Liver (tissue), 9 donors: Measurements from ENCODE around the gene FRK. TPM values are rescaled to one million over a fixed set of nuclear protein-coding genes. Genes with fewer than 3 reads are reported as not detected.
A peak's percentile ranks its signal among the peaks of the same experiment; 100 is the strongest.

Experiments used
- DNase-seq: peaks from one replicate; pipeline ENCODE4 v3.0.0-alpha.2; 2017; ENCODE audit warnings: low spot score
- H3K27ac ChIP-seq, 2 donors: one replicate each; pipeline ENCODE4 v1.7.0; 2013; ENCODE audit warnings: inconsistent platforms in 2 of 2, low read length in 2 of 2, control low read depth in 1 of 2, low read depth in 1 of 2, mild to moderate bottlenecking in 1 of 2
- H3K27me3 ChIP-seq, 4 donors: one replicate each; pipeline versions ENCODE4 v1.6.1 to v1.7.0; 2013; ENCODE audit warnings: low read length in 3 of 4, inconsistent platforms in 1 of 4, mild to moderate bottlenecking in 1 of 4, moderate library complexity in 1 of 4; ENCODE audit not compliant: control insufficient read depth in 4 of 4, insufficient read depth in 4 of 4
- H3K36me3 ChIP-seq, 4 donors: one replicate each; pipeline versions ENCODE4 v1.6.1 to v1.7.0; 2013; ENCODE audit warnings: low read length in 3 of 4, mild to moderate bottlenecking in 3 of 4, low read depth in 1 of 4, moderate library complexity in 1 of 4; ENCODE audit not compliant: control insufficient read depth in 4 of 4, insufficient read depth in 3 of 4
- H3K4me1 ChIP-seq, 4 donors: one replicate each; pipeline versions ENCODE4 v1.6.1 to v1.7.0; 2013; ENCODE audit warnings: low read length in 3 of 4, mild to moderate bottlenecking in 3 of 4, moderate library complexity in 1 of 4; ENCODE audit not compliant: control insufficient read depth in 4 of 4, insufficient read depth in 4 of 4
- H3K4me3 ChIP-seq, 3 donors: one replicate each; pipeline versions ENCODE4 v1.6.1 to v1.7.0; 2013; ENCODE audit warnings: low read length in 3 of 3, control low read depth in 1 of 3, low read depth in 1 of 3, mild to moderate bottlenecking in 1 of 3
- H3K9ac ChIP-seq, 2 donors: one replicate each; pipeline ENCODE4 v1.7.0; 2013; ENCODE audit warnings: low read length in 2 of 2, mild to moderate bottlenecking in 2 of 2, moderate library complexity in 2 of 2, control low read depth in 1 of 2, low read depth in 1 of 2
- H3K9me3 ChIP-seq, 4 donors: one replicate each; pipeline versions ENCODE4 v1.6.1 to v1.7.0; 2013; ENCODE audit warnings: low read length in 3 of 4; ENCODE audit not compliant: control insufficient read depth in 4 of 4
- ATF3 ChIP-seq: IDR thresholded peaks from 2 replicates; pipeline ENCODE4 v1.6.1; 2016; ENCODE audit warnings: antibody characterized with exemption
- GABPA ChIP-seq, 2 donors: IDR thresholded peaks in 1 of 2; conservative IDR thresholded peaks in 1 of 2; 2 replicates each; pipeline ENCODE4 v1.6.1; 2016; ENCODE audit warnings: antibody characterized with exemption in 2 of 2, mild to moderate bottlenecking in 1 of 2, moderate library complexity in 1 of 2
- HNF4A ChIP-seq, 2 donors: conservative IDR thresholded peaks; 2 replicates each; pipeline ENCODE4 v1.6.1; 2016; ENCODE audit warnings: antibody characterized with exemption in 2 of 2, mild to moderate bottlenecking in 2 of 2
- HNF4G ChIP-seq: IDR thresholded peaks from 2 replicates; pipeline ENCODE4 v1.6.1; 2016; ENCODE audit warnings: antibody characterized with exemption
- JUND ChIP-seq, 2 donors: IDR thresholded peaks; 2 replicates each; pipeline ENCODE4 v1.6.1; 2016; ENCODE audit warnings: antibody characterized with exemption in 2 of 2
- MAX ChIP-seq: IDR thresholded peaks from 2 replicates; pipeline ENCODE4 v1.6.1; 2016; ENCODE audit warnings: antibody characterized with exemption
- REST ChIP-seq: IDR thresholded peaks from 2 replicates; pipeline ENCODE4 v1.6.1; 2016; ENCODE audit warnings: antibody characterized with exemption, mild to moderate bottlenecking
- RXRA ChIP-seq, 2 donors: IDR thresholded peaks; 2 replicates each; pipeline ENCODE4 v1.6.1; 2017 to 2018; ENCODE audit warnings: antibody characterized with exemption in 2 of 2, mild to moderate bottlenecking in 1 of 2
- SP1 ChIP-seq: IDR thresholded peaks from 2 replicates; pipeline ENCODE4 v1.6.1; 2018; ENCODE audit warnings: antibody characterized with exemption, mild to moderate bottlenecking
- YY1 ChIP-seq: IDR thresholded peaks from 2 replicates; pipeline ENCODE4 v1.6.1; 2016; ENCODE audit warnings: antibody characterized with exemption, mild to moderate bottlenecking
- ZBTB33 ChIP-seq: IDR thresholded peaks from 2 replicates; pipeline ENCODE4 v1.6.1; 2016; ENCODE audit warnings: antibody characterized with exemption
- polyA plus RNA-seq, 2 donors: library from polyadenylated mRNA; stranded (reverse) in 1 of 2; unstranded in 1 of 2; fragments of 200-250 nt in 1 of 2; fragments of >200 nt in 1 of 2; fragmentation: Nextera tagmentation in 1 of 2; extraction: Ambion mirVana in 1 of 2; gene quantifications; one replicate each; pipeline versions ENCODE4 v1.2.1 to v1.2.3, GENCODE V29; 2013 to 2015
- total RNA-seq, 2 donors: library from RNA; depleted of rRNA; stranded (reverse); fragments of >200 nt; gene quantifications; one replicate each; pipeline ENCODE4 v1.2.3, GENCODE V29; 2014
- donor health status: healthy.
- donor health status: healthy.
- donor health status: healthy.
- donor health status: healthy.
- donor health status: healthy.

The FRK gene
- total and polyA plus RNA-seq, 4 donors = 3.6 to 26.8 (median 5.3) TPM

- TF ChIP-seq REST (no peak), GABPA (IDR thresholded peaks at IDR 0.05 in 1 of 2, conservative IDR thresholded peaks at IDR 0.05 in 1 of 2) (no peak)
Measured at GRCh38 chr6:116016846-116017545, 43.7 kb downstream of the FRK start (continued).

- Histone ChIP-seq H3K9me3 (no peaks in the 10 kb centered on the region), H3K27ac (peak overlapping the region in 1 of 2 donors; percentile 2), H3K27me3 (no peaks in the 10 kb centered on the region), H3K36me3 (no peaks in the 10 kb centered on the region), H3K9ac (no peak overlapping the region), H3K4me1 (peaks cover 17 to 82% (median 77%) of the 10 kb centered on the region in 4 donors), H3K4me3 (no peak overlapping the region)
- no peak for TF ChIP-seq SP1
- TF ChIP-seq ATF3 = no peak
- TF ChIP-seq HNF4G = no peak
- peak in 1 of 2 donors; percentile 40 for TF ChIP-seq HNF4A (conservative IDR thresholded peaks at IDR 0.05)
- DNase-seq = no peak
Measured at GRCh38 chr6:116015983-116016382, 44.7 kb downstream of the FRK start.

- Histone ChIP-seq H3K9me3 (no peaks in the 10 kb centered on the region), H3K27ac (peak overlapping the region in 1 of 2 donors; percentile 2), H3K4me1 (peaks cover 17 to 87% (median 80%) of the 10 kb centered on the region in 4 donors), H3K36me3 (no peaks in the 10 kb centered on the region), H3K4me3 (no peak overlapping the region), H3K27me3 (no peaks in the 10 kb centered on the region), H3K9ac (no peak overlapping the region)
- peak; percentile 10 for TF ChIP-seq YY1
- peak; percentile 47 to 87 for TF ChIP-seq RXRA (IDR thresholded peaks at IDR 0.05)
- TF ChIP-seq HNF4A (conservative IDR thresholded peaks at IDR 0.05) = peak; percentile 34 to 81
- TF ChIP-seq ZBTB33 = no peak
- TF ChIP-seq SP1 = peak; percentile 13
- peak; percentile 17 for TF ChIP-seq MAX
- TF ChIP-seq JUND (IDR thresholded peaks at IDR 0.05) = peak in 1 of 2 donors; percentile 40
- no peak for TF ChIP-seq REST
- no peak for DNase-seq
Measured at GRCh38 chr6:116015561-116015960, 45.1 kb downstream of the FRK start.
